ENCODE measurements around the gene CEP70. TPM values are rescaled to one million over a fixed set of nuclear protein-coding genes. Genes with fewer than 3 reads are reported as not detected.

Gene CEP70
- polyA plus RNA-seq, 1 donor (not counting 4 experiments of a cell fraction or from before 2014, with no cell fraction given), result 11.4 TPM

- DNase-seq (ENCODE audit: low read depth, low spot score) (no peak), FAIRE-seq (no peak)
- TF ChIP-seq, protein P1, sequence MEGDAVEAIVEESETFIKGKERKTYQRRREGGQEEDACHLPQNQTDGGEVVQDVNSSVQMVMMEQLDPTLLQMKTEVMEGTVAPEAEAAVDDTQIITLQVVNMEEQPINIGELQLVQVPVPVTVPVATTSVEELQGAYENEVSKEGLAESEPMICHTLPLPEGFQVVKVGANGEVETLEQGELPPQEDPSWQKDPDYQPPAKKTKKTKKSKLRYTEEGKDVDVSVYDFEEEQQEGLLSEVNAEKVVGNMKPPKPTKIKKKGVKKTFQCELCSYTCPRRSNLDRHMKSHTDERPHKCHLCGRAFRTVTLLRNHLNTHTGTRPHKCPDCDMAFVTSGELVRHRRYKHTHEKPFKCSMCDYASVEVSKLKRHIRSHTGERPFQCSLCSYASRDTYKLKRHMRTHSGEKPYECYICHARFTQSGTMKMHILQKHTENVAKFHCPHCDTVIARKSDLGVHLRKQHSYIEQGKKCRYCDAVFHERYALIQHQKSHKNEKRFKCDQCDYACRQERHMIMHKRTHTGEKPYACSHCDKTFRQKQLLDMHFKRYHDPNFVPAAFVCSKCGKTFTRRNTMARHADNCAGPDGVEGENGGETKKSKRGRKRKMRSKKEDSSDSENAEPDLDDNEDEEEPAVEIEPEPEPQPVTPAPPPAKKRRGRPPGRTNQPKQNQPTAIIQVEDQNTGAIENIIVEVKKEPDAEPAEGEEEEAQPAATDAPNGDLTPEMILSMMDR (optimal IDR thresholded peaks at IDR 0.05 in 1 of 3, IDR thresholded peaks at IDR 0.05 in 1 of 3, conservative IDR thresholded peaks at IDR 0.05 in 1 of 3; ENCODE audit: extremely low read depth in 1 of 3, insufficient read depth in 2 of 3, low read length in 3 of 3), result no peak
- no peak for TF ChIP-seq EZH2 (IDR thresholded peaks at IDR 0.05; ENCODE audit: low read length)
- Histone ChIP-seq H3K27me3 (ENCODE audit: control insufficient read depth, extremely low read depth, insufficient read depth, low read length) (no peaks in the 10 kb centered on the region), H3K36me3 (ENCODE audit: control insufficient read depth in 2 of 2, extremely low read depth in 1 of 2, insufficient read depth in 2 of 2, low read length in 2 of 2) (peaks cover 2 to 4% of the 10 kb centered on the region in 2 experiments), H3K9me3 (ENCODE audit: control insufficient read depth, low read depth, low read length) (no peaks in the 10 kb centered on the region), H3K4me1 (ENCODE audit: control insufficient read depth, extremely low read depth, insufficient read depth, low read length) (peaks cover 6% of the 10 kb centered on the region), H3K27ac (ENCODE audit: control insufficient read depth, insufficient read depth, low read length) (no peak overlapping the region), H3K9me1 (ENCODE audit: control insufficient read depth, extremely low read depth, insufficient read depth, low read length) (no peaks in the 10 kb centered on the region), H3K4me3 (ENCODE audit: control insufficient read depth in 2 of 3, extremely low read depth in 1 of 3, insufficient read depth in 2 of 3, low read depth in 1 of 3, low read length in 3 of 3) (no peak overlapping the region), H2AFZ (ENCODE audit: control insufficient read depth, low read length) (no peak overlapping the region), H3K4me2 (ENCODE audit: control insufficient read depth, extremely low read depth, insufficient read depth, low read depth, low read length) (no peak overlapping the region), H3K79me2 (ENCODE audit: control insufficient read depth, insufficient read depth, low read length) (no peaks in the 10 kb centered on the region), H3K9ac (ENCODE audit: control insufficient read depth, extremely low read depth, insufficient read depth, low read length) (no peak overlapping the region), H4K20me1 (ENCODE audit: control insufficient read depth, extremely low read depth, insufficient read depth, low read length) (no peaks in the 10 kb centered on the region)
- dilution Hi-C loops (cut with MboI; ENCODE audit: extremely low pct_ligation_motif_present, low sequenced_read_pairs), result no loop called here
Observed at GRCh38 chr3:138549179-138549977, 44.7 kb downstream of the CEP70 start.

DNA sequence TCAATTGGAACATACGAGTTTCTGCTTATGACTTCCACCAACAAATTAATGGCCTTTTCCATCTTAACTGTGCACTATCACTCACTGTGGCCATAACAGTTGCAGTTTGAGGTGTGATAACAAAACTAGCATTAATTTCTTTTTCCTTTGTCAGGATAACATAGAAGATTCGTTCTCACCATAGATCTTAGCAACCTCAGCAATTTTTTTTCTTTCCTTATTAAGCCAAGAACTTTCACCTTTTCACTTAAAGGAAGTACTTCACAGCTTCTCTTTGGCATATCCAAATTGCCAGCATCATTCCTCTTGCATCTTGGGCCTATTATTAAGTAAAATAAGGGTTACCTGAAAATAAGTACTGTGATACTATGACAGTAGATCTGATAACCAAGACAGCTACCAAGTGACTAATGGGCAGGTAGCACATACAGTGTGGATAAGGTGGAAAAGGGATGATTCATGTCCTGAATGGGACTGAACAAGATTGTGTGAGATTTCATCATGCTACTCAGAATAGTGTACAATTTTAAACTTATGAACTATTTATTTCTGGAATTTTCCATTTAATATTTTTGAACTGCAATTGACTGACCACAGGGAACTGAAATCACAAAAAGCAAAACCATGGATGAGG is 46.6 kb downstream of the CEP70 start:
- Histone ChIP-seq H3K36me3 (ENCODE audit: control insufficient read depth in 2 of 2, extremely low read depth in 1 of 2, insufficient read depth in 2 of 2, low read length in 2 of 2) (peaks cover 2 to 4% of the 10 kb centered on the region in 2 experiments), H3K9ac (ENCODE audit: control insufficient read depth, extremely low read depth, insufficient read depth, low read length) (no peak overlapping the region), H3K9me1 (ENCODE audit: control insufficient read depth, extremely low read depth, insufficient read depth, low read length) (no peaks in the 10 kb centered on the region), H4K20me1 (ENCODE audit: control insufficient read depth, extremely low read depth, insufficient read depth, low read length) (no peaks in the 10 kb centered on the region), H3K4me3 (ENCODE audit: control insufficient read depth in 2 of 3, extremely low read depth in 1 of 3, insufficient read depth in 2 of 3, low read depth in 1 of 3, low read length in 3 of 3) (no peak overlapping the region), H3K4me2 (ENCODE audit: control insufficient read depth, extremely low read depth, insufficient read depth, low read depth, low read length) (no peak overlapping the region), H3K27ac (ENCODE audit: control insufficient read depth, insufficient read depth, low read length) (peak overlapping the region; percentile 78), H3K27me3 (ENCODE audit: control insufficient read depth, extremely low read depth, insufficient read depth, low read length) (no peaks in the 10 kb centered on the region), H3K79me2 (ENCODE audit: control insufficient read depth, insufficient read depth, low read length) (no peaks in the 10 kb centered on the region), H3K9me3 (ENCODE audit: control insufficient read depth, low read depth, low read length) (no peaks in the 10 kb centered on the region), H2AFZ (ENCODE audit: control insufficient read depth, low read length) (no peak overlapping the region), H3K4me1 (ENCODE audit: control insufficient read depth, extremely low read depth, insufficient read depth, low read length) (peaks cover 6% of the 10 kb centered on the region)
- FAIRE-seq (peak; percentile 46), DNase-seq (ENCODE audit: low read depth, low spot score) (no peak)
- dilution Hi-C loops (cut with MboI; ENCODE audit: extremely low pct_ligation_motif_present, low sequenced_read_pairs), result no loop called here
- no peak for TF ChIP-seq EZH2 (IDR thresholded peaks at IDR 0.05; ENCODE audit: low read length)
- TF ChIP-seq, protein P1 (optimal IDR thresholded peaks at IDR 0.05 in 1 of 3, IDR thresholded peaks at IDR 0.05 in 1 of 3, conservative IDR thresholded peaks at IDR 0.05 in 1 of 3; ENCODE audit: extremely low read depth in 1 of 3, insufficient read depth in 2 of 3, low read length in 3 of 3), result no peak
